NCI-H146 treated with DMSO at 0.1 percent for 48 hours (cell line): ENCODE data around the gene GRAMD2A.
A peak's percentile ranks its signal among the peaks of the same experiment; 100 is the strongest.

Experiments
- DNase-seq: peaks from one replicate; lab custom pipeline; 2025; ENCODE audit not compliant: unreplicated experiment; lab: John Stamatoyannopoulos, UW

GRAMD2A gene

DNA sequence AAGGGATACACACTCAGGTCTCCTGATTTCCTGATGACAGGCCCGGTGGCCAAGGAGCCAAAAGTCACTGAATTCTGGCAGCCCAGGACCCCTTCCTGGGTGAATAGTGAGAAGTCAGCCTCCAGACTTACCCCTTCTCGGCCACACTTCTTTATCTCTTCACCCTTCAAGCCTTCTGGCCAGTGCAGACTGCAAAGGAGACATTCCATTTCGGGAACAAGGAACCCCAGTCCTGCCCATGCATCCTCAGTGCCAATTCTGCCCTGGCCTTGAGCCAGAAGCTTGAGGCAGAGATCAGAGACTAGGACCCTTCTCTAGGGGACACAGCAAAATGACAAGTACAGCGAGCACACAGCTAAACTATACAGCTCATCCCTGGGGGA, 28.8 kb downstream of the GRAMD2A start:
- no peak for DNase-seq

DNA sequence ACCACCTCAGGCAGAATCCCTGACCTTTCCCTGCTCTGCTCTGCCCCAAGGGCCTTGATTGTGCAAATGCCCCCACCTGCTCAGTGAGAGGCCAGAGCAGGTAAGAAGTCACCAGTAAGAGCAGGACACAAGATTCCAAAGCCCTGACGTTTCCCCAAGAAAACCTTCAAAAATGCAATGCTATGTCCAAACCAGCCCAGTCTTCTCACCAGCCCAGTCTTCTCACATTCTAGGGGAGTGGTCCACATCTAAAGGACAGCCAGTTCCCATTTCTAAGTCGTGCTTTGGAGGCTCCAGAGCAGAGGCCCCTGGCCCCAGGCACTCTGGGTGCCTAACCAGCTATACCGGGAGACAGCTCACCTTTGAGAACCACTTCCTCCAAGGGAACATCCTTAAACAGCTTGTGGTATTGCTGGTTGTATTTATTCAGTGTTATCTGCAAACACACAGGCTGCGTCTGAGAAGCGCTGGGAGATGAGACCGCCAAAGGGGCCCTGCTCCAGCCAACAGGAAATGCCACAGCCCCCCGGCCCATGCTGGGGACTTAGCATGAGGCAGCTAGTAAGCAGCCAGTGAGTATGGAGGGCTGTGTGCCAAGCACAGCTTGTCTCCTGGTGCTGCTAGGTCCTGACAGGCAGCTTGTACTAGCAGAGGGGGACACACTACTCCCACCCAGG, 29.3 kb downstream of the GRAMD2A start:
- no peak for DNase-seq

DNA sequence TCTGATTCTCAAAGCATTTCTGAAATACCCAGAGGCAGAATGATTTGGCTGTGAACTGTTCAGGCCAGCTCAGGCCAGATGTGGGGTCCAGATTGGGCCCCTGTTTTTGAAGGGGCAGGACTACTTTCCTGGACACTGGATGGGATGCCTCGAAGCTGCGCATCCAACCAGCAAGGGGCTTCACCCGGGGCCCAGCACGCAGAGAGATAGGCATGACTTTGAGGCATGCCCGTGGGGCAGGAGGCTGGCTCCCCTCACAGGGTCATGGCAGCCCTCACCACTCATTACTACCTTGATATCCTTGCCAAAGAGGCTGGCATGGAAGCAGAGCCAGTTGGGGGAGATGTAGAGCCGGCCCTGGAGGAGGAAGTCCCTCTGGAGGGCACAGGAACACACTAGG, 30.1 kb downstream of the GRAMD2A start:
- no peak for DNase-seq

DNA sequence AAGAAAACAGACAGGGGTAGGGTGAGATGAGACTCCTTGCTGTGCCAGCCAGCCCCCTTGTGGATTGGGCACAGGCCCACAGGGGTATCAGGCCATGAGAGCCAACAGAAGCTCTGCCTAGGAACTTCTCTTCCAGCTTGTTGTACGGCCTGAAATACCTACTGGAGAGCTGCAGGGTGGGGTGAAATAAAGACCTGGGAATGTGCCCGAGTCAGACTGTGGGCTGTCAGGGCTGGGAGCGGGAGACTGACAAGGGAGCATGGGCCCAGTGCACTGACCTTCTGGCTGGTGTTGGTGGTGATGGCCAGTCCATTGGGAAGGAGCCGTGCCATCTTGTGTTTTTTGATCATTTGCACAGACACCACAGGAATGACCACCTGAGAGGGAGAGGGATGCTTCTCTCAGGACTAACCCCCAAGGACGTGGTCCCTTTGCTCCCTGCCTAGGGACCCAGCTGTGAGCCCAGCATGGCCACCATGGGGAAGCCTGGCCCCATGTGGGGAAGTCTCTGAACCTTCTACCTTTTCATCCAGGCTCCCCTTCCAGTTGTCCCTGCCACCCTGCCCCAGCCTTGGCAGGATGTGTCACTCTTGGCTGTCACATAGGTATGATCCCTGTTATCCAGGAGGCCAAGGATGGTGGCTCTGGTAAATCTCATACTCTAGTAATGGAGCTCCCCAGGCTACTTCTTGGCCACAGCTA, 30.7 kb downstream of the GRAMD2A start:
- DNase-seq, result no peak

DNA sequence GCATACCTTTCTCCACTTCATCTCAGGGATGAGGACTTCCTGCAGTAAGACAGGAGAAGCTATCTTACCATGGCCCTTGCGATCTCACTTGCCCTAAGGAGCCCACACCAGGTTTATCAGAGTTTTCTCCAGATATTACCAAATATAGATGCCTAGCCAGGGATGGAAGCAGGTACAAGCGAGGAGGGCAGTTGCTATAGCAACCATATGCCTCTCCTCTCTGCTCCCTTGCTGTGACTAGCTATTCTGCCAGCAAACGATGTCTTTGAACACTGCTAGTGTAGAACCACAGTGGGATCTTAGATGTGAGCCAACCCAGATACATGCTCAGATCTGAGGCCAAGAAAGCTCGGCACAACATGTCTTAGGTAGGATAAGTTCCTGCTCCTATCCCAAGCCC, 33.9 kb downstream of the GRAMD2A start:
- DNase-seq, result no peak

DNA sequence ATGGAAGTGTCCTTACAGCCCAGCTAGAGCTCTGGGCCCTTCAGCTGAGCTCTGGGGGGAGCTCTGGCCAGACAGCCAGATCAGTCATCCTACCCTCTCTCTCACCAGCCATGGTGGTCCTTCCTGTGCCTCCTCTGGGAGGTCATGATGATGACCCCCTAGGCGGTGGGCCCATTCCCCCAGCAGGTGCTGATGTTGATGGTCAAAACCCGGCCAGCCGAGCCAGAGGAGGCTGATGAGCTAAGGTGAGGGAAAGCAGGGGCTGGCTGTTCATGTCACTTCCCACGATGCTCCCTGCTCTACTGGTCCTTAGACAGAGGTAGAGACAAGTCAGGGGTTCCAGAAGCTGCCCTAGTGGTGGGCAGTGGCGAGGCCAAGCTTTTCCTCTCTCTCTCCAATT, 35.0 kb downstream of the GRAMD2A start:
- no peak for DNase-seq

DNA sequence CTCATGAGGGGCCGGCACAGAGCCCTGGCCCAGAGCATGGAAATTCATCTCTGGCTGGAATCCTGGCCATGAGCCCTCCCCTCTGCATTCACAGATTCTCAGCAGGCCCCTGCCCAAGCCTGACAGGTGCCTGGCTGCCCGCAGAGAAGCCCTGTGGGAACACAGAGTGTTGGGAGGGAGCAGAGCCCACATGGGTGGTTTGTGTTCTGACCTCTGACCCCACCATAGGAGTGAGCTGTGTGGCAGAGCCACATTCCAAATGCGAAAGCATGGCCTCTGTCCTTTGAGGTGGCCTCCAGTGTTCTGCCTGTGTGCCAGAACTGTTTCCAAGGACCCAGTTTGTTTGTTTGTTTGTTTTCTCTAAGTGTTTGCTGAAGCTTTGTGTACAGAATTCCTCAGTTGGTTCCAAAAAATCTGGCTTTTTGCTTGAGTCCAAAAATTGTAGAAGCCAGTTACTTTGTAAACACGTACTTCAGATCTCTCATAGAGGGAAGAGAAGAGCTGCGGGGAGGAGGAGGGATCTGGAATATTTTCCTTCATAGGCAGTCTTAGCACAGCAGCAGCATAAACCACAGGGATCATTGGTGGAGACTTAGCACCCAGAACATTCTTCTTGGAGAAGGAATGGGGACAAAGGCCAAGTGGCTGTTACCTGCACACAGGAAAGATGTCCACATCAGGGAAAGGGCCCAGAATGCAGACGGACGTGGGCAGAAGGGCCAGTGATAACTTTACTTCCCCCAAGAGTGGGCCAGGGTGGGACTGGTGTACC, 36.0 kb downstream of the GRAMD2A start:
- no peak for DNase-seq

DNA sequence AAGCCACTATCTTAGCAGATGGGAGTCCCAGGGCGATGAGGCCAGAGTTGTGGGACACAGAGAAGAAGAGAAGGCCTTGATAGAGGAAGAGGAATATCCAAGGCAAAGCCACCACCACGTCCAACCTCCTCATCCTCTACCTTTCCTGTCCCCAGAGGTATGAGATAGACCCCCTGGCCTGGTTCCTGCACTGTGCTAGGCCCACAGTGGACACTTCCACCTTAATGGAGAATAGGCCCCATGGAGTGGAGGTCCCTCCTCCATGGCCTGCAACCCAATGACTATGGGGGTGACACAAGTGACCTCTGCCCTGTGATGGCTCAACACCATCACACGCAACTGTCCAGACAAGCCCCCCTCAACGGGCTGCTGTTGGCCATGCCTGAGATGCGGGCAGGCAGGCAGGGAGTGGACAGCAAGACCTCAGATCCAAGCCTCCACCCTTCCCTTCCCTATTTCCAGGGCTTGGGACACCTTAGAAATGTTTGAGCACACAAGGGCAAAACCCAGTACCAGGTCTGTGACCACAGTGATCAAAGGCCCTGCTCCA, 36.8 kb downstream of the GRAMD2A start:
- no peak for DNase-seq

DNA sequence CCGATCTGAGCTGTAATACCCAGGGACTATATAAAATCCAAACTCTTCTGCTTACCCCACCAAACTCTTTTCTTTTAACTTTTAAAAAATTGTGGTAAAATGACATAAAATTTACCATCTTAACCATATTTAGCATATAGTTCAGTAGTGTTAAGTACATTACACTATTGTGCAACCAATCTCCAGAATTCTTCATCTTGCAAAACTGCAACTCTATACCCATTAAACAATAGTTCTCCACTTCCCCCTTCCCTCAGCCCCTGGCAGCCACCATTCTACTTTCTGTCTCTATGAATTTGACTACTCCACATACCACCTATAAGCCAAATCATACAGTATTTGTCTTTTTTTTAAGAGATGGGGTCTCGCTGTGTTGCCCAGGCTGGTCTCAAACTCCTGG, 40.7 kb downstream of the GRAMD2A start:
- no peak for DNase-seq

DNA sequence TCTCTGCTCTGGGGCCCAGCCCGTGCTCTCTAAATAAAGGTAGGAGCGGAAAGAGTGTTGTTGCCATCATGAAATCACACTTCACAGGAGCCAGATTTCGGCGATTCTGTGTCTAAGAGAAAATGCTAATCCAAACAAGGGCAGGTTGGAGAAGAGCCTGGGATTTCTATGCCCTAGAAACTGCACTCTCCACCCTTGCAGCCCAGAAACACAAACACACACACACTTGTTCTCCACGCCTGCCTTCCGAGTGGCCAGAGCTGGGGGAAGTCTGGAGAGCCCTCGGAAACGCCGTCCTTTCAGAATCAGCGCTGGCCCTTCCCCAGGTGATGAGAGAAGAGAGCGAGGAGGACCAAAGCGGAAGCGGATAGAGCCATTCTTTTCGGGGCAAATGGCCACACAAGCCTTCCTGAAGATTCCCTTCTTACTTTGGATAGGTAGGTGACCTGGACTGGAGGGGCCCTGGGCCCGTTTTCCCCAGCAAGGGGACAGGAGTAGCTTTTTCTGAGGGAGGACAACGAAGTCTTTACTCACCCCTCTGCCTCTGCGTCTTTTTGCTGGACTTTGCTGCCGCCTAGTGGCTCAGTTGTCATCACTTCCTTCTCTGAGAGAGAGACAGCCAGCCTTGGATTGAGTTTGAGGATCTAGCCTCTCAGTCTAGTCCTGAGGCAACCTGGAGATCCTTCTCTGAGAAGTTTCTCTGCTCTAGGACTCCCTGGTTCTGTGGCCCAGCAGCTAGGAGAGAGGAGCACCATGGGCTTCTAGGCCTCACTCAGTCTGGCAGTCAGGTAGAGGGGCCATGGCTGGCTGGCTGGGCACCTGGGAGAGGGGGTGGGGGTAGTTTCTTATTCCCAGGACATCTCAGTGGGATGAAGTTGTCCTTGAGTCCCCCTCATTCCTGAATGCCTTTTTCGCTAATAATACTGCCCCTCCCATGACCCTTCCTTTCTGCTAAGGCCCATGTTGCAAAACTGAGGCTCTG, 41.7 kb downstream of the GRAMD2A start:
- peak; percentile 72 for DNase-seq

DNA sequence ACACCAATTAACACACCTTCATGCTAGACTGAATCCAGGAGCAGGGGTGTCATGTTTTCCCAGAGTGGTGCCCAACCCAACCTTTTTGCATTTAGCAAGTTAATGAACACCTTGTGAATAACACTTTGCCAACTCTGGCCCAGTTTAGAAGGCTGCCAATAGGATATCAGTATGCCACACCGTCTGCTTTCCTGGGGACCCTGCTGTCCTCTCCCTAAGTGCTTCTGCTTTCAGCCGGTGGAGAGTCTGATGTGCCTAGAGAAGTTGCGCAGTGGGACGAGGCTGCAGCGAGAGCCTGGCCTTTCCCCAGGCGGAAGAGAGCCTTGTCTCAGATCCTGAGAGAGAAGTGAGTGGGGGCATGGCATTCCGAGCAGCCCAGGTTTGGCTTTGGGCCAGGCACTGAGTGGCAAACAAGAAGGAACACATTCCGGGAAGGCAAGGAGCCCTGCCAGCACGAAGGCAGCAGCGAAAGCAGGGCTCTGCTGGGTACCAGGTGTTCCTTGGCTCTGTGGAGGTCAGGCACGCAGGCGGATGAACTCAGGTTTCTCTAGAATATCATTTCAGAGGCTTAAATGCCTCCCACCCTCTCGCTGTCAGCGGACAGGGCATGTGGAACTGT, 42.5 kb downstream of the GRAMD2A start:
- no peak for DNase-seq

DNA sequence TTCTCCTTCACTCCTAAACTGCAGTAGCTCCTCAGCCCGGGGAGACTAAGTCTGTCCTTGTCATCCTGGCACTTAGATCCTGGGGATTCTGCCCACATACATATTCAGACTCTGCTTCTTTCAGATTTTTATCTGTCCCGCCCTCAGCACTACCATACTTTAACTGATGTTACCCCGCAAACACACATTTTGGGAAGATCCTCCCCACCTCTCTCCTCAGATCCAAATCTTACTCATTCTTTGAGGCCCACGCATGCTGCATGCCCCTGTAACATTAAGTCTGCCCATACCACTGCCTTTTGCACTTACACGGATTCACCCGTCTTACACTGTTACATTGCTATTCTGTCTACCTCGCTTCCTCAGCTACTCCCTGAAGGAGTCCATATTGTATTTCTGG, 43.3 kb downstream of the GRAMD2A start:
- DNase-seq, result no peak

DNA sequence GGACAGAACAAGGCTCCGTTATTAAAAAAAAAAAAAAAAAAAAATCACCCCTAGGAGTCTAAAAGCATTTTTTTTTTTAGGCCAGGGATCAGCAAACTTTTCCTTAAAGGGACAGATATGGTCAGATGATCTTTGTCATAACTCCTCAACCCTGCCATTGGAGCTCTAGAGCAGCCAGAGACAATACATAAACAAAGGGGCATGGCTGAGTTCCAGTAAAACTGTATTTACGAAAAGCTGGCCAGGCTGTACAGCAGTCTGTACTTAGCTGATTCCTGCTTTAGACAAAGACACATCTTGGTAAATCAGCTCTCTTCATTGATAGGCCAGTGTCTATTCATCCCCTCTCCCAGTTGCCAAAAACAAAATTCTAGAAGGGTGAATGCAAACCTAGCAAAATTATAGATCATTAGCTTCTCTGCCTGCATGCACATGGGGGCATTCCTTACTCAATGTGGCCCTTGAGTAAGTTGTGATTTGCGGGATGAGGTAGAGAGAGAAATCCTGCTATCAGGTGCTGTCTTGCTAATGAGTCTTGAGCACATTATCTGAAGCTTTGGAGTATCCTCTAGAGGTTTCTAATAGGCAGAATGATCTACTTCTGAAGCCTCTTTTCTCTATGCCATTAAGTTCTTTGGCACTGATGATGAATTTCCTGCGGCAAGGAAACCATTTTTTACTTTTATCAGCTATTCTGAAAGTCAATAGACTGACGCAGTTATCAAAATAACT, 44.2 kb downstream of the GRAMD2A start:
- no peak for DNase-seq

DNA sequence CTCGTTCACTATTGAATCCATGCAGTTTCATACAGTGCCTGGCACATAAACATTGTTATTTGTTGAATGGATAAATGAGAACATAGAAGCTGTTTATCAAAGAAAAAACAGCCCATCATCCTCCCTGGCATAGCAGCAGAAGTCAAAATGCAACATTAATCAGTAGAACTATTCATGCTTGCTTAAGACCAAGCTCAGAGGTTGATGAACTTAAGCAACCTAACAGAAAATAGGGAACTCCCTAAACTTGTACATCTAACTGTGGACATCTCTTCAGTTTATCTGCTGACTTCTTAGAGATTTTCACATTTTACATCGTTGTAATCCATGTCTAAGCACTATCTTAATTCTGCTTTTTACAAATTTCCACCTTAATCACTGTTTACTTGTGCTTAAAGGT, 50.2 kb downstream of the GRAMD2A start:
- DNase-seq, result no peak

DNA sequence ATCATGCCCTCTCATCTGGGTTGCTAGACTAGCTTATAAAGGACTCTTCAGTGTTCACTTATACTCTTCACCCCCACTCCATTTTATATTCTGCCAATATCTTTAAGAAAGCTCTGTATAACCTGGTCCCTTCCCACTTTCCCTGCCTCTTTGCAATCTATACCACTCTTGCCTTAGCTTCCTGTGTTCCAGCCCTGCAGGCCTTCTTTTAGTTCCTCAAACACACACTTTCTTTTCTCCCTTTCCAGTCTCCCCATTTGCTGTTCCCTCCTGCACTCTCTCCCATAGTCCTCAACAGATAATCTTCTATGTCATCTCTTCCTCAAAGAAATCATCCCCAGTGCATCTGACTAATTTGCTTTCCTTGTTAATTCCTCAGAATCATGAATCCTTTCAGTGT, 50.7 kb downstream of the GRAMD2A start:
- no peak for DNase-seq

DNA sequence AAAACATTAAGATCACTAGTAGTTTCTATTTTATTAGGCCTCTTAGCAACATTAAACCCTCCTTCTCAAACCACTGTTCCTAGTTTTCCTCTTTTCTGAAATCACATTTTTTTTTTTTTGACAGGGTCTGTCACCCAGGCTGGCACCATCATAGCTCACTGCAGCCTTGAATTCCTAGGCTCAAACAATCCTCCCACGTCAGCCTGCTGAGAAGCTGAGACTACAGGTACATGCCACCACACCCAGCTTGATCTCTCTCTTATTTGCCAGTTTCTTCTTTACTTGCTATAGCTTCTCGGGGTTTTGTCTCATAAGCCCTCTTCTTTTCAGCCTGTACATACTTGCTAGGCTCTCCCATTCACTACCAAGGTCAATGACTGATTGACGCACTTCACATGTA, 51.4 kb downstream of the GRAMD2A start:
- DNase-seq, result no peak

DNA sequence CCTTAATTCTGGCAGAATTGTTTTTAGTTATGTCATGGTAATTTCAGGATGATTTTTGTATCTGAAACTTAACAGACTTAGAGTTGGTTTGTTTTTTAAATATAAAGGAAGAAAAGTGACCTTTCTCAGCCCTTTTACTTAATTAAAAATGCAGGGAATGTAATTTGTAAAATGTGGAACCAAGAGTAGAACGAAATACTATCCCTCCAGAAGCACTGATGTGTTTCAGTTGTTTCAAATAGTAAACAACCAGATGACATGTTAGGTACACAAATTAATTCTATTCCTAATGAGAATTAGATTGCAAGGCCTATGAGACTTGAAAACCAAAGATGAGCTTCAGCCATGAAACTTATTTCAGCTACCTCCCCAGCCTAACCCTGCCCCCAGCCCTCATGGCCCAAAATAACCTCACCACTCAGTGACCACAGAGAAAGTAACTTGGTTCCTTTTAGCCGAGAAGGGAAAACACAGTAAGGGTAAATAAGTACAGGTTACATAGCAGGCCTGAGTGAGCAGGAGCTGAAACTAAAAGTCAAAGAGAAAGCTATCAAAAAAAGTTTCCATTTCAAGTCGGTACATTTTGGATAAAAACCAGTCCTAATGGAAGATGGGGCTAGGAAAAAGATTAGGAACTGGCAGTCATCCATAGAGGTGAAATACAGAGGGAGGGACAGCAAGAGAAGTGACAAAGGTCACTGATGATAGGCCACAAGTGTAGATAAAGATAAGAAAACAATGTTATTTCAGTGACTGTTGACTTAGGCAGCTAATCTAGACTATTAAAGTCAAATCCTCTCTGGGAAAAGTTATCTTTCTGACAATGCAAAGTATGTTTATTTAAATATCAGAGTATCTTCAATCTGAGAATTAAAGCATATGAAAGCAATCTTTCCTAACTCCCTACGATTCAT, 56.2 kb downstream of the GRAMD2A start:
- peak; percentile 3 for DNase-seq

DNA sequence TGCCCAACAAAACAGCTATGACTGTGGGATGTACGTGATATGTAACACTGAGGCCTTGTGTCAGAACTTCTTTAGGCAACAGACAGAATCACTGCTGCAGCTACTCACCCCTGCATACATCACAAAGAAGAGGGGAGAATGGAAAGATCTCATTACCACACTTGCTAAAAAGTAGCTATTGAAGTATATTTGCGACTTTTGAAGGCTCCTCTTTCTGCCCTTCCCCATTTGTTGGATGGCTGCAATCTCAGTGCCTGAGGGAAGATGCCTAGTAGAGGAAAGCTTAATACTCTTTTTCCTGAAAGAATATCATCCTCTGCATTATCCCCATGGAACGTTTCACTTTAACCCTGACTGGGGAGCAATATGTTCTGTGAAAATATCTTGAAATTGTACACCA, 57.5 kb downstream of the GRAMD2A start:
- DNase-seq, result no peak

DNA sequence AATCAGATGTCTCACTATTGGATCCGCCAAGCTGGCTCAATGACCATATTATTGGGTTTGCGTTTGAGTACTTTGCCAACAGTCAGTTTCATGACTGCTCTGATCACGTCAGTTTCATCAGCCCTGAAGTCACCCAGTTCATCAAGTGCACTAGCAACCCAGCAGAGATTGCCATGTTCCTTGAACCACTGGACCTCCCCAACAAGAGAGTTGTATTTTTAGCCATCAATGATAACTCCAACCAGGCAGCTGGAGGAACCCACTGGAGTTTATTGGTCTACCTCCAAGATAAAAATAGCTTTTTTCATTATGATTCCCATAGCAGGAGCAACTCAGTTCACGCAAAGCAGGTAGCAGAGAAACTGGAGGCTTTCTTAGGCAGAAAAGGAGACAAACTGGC, 57.9 kb downstream of the GRAMD2A start:
- DNase-seq, result no peak
